GM18907 (cell line): ENCODE data around the gene SCNM1.
"Not testable (repeated sequence)": the region's sequence is repeated elsewhere in the genome, so short reads cannot be mapped to it uniquely, and the experiment has no call there.

Source experiments
- ATAC-seq: cut with Tn5 transposase; IDR thresholded peaks from one replicate; pipeline ENCODE4 v1.9.1; 2021; ENCODE audit warnings: mild to moderate bottlenecking, moderate library complexity; ENCODE audit not compliant: unreplicated experiment

SCNM1 gene

DNA sequence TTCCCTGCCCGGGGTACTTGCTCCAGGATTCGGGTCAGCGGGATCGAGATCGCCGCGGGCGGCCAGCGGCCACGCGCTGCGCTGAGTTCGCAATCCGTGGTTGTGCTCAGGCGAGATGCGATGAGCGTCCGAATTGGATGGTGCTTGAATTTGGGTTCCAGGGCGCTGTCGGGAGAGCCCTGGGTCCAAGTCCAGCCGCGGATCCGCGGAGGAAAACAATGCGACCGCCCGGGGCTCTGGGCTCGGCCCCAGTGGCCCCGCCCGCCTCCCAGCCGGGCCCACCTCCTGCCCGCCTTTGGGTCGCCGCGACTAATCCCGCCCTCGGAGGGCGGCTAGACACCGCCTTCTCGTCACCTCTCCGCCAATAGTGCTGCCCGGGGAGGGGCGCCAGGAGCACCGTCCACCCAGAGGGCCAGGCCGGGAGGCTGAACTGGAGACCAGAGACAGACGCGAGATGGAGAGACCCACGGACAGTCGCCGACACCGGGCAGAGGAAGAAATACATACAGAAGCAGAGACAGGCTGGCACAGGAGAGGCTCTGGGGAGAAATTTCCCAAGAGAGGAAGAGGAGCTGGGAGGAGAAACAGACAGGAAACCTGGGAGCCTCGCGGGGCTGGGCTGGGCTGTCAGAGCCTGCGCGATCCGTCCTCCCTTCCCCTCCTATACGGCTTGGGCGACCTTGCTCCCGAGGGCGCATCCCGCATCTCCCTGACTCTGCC is 19.4 kb upstream of the SCNM1 start, which contains the start of gene SEMA6C:
Gene SEMA6C, minus strand, starts transcription at position 220 of the 720 bp plus-strand sequence. CDS start 4,010 bp downstream, outside the sequence.
- peak; percentile 97 for ATAC-seq

DNA sequence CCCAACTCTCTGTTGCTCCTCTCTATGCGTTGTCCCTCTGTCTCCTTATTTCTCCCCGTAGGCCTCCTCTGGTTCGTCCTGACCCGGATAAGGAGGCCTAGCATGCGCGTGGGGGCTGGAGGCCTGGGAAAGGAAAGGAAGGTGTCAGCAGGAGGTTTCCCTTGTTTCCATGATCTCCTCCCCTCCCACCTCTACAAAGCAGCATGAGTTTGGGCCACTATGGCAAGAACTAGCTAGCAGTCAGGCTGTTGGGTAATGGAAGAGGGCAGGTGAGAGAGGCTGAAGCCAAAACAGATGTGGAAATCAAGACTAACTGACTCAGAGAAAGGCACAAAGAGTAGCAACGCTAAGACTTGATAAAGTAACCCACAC is 18.8 kb upstream of the SCNM1 start:
- ATAC-seq = no peak

DNA sequence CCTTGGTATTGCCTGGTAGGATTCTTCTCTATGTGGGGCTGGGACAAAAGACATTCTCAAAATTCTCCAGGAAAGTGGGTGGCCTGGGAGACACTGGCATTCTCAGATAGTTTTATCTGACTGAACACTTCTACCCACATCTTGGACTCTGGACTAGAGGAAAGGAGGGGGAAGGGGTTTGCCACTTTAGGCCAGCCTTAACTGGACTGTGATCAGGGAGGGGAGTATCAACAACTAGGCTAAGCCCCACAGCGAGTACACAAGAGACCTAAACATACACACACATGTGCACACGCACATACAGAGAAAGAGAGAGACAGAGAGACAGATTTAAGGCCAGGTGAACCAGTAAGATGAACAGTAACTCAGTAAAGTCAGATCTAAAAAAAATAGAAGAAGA is 18.3 kb upstream of the SCNM1 start:
- no peak for ATAC-seq

DNA sequence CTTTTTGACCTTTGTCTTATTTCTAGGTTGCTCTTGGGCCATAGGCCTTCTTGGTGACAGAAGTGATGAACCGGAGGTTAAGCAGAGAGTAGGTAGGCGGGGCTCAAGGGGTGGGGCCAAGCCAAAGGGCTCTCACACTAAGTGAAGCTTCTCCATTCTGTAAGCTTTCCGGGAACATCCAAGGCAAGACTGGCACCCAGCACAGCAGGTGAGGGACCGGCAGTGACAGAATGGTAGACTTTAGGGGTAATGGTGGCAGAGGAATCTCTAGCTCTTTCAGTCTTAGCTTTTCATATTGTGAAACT is 9.5 kb upstream of the SCNM1 start, which contains the start of gene TNFAIP8L2:
Gene TNFAIP8L2, plus strand, starts transcription at position 135 of the 305 bp plus-strand sequence. CDS start 2,049 bp downstream, outside the sequence.
- peak; percentile 68 for ATAC-seq

DNA sequence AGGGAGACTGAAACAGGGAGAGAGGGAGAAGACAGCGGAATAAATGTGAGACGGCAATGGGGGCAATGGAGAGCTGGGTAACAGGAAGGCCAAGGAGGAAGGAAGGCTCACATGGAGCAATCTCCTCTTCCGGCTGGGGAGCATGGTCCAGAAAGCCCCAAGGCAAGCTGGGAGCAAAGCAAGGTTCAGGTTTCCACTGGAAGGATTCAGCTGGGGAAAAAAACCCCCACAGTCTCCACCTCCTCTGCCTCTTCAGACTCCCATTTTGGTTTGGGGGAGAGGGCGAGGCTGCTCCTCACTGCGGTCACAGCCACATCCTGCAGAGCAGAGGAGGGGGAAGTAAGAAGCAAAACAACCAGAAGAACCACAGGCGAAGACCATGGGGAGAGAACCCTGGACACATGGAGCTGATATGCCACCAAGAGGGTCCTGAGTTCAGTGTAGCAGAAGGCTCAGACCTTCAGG is 8.8 kb upstream of the SCNM1 start:
- no peak for ATAC-seq

DNA sequence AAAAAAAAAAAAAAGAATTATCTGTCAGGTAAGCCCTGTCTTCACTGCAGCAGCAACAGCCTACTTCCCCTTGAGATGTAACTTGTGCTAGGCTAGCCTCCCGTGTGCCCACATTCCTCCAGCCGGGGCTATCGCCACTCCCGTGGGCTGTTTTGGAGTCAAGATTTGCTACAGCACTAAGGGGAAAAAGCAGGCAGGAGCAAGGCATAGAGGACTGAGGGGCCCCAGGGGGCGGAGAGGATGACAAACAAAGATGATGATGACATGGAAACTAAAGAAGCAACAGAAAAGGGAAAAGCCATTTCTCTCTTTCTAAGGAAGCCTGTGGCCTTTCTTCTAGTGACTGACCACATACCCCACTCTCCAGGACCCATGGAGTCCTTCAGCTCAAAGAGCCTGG is 7.6 kb upstream of the SCNM1 start:
- no peak for ATAC-seq

DNA sequence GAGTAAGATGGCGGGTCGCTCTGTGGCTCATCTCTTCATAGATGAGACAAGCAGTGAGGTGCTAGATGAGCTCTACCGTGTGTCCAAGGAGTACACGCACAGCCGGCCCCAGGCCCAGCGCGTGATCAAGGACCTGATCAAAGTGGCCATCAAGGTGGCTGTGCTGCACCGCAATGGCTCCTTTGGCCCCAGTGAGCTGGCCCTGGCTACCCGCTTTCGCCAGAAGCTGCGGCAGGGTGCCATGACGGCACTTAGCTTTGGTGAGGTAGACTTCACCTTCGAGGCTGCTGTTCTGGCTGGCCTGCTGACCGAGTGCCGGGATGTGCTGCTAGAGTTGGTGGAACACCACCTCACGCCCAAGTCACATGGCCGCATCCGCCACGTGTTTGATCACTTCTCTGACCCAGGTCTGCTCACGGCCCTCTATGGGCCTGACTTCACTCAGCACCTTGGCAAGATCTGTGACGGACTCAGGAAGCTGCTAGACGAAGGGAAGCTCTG is 7.1 kb upstream of the SCNM1 start:
- ATAC-seq = no peak

DNA sequence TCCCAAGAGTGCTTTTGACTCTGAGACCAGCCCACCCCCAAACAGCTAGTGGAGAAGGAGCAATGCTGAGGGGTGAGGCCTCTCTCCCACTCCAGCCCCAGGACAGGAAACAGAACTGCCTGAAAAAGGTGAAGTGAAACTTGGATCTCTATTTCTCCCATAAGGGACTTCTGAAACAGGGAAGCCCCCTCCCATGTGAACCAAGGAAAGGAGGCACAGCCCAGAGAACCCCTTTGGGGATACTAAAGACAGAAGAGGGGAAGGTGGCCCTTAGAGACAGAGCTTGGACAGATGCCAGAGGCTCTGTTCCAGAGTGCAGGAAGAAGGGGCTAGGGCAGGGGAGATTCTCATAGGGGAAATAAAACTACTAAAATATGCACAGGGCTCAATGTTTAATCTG is 6.6 kb upstream of the SCNM1 start:
- ATAC-seq = no peak

DNA sequence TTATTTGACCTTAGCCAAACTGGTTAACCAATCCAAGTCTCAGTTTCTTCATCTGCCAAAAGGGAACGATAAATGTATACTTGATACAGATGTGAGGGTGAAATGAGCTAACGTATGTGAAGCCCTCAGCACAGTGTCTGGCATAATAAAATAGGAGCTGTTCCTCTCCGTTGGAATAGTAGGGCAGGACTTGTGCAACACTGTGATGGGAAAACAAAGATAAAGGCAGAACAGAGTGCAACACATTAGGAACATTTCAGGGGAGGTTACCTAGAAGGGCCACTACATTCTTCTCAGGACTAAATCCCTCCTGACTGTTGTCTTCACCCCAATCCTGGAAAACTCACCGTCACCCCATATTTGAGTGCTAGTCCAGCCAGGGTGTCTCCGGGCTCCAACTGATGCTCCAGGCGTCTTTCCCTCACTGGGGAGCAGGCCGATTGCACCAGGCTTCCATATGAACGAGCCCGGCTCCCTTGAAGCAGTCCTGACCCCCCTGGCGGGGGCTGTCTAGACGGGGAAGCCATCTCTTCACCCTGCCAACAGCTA is 1.1 kb upstream of the SCNM1 start:
- ATAC-seq = no peak

DNA sequence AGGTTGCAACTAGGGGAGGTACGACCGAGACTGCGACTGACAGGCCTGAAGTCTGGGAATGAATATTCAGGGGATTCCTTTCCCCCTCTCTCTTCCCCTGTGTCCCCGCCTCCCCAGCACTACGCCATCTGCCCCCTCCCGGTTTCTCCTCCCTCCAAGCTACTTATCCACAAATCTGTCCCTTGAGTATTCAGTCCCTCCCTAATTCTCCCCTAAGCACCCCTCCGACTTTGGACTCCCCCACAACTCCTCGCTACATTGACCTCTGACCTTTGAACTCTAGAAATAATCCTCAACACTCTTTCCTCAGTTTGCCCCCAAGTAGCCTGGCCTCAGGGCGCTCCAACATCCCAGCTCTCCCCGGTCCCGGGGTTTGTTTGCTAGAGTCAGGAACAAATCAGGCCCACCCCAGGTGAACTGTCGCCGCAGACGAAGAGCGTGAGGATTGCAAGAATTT is 635 bp upstream of the SCNM1 start:
- ATAC-seq = no peak

DNA sequence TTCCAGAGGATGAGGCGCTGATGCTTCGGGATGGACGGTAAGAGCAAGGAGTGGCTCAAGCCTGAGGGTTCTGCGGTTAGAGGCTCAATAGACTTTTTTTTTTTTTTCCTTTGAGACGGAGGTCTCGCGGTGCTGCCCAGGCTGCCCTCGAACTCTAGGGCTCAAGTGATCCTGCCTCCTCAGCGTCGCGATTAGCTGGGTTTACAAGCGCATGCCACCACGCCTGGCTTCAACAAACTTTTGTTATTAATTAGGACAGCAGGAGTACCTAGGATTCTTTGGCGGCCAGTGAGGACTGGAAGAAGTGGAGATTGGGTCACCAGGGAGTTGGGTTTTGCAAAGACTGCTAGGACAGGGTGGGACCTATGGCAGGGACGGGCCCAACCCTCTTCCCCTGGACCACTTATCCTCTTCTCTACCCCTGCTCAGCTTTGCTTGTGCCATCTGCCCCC is 587 bp downstream of the SCNM1 start:
- ATAC-seq = no peak

DNA sequence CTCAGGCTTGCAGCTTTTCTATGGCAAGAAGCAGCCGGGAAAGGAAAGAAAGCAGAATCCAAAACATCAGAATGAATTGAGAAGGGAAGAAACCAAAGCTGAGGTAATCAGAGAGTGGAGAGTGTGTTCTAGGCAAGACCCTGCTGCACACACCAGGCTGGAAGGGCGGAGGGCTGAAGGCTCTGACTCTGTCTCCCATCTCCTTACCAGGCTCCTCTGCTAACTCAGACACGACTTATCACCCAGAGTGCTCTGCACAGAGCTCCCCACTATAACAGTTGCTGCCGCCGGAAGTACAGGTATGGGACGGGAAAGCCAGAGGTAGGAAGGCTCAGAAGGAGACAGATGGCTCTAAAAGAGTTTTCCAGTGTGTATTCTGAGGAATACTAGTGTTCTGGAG is 1.2 kb downstream of the SCNM1 start:
- ATAC-seq = no peak

DNA sequence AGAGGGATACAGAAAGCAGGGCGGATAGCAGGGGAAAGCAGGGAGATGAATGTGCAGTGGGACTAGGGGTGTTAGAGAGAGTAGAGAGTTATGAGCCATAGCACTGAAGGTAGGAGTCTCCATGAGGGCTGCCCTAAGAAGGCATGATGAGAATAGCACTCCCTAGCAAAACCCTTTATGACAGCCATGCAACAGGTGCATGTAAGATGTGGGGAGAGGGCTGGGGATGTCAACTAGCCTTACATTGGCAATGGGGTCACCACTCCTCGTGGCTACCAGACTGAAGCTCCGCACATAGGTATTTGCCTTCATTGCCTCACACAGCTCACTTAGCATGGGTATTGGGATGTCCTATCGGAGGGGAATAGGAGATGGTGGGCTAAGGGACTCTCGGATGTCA is 5.2 kb downstream of the SCNM1 start:
- ATAC-seq = no peak

DNA sequence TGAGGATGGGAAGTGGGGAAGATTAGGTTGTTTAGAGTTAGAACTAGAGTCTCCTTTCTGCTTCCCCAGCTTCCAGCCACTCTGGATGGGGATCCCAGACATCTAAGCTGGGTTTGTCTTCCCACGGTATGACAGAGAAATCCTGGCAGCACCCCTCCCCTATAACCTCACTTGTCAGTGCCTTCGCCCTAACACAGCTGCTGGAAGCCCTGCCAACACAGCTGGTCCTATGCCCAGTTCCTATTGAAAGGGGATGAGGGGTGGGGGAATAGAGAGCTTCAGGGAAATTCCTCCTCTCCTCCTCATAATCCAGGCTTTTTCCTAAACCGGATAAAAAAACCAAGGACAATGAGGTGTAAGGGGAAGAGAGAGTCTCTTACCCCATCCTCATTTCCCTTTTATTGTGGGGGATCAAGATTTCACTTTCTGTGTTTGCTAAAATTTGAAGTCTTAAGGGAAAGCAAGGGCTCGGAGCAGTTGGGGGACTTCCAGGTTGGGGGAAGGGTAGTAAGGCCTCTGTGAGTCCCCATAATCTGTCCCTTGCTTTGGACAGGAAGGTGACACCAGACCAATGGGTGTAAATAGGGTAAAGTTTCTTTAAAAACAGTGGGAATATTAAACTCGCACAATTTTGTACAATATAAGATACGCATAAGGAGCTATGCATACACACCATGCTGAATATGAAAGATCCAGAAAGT is 9.2 kb downstream of the SCNM1 start:
- ATAC-seq = no peak

DNA sequence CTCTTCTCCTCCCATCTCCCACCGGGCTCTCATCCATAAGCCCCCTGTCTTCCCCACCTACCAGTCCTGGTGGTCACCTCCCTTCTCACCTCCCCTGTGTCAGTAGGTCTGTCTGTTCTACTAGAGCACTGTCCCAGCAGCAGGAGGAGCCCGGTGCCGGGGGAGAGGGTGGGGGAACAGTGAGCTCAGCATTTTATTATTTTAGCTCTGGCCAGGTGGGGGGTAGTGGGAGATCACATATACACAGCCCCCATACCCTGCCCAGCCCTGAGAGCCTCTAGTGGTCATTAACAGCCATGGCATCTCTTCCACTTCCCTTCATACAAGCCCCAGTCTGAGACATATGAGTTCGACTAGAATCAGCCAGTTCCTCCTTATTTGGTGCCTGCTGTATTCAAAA is 9.9 kb downstream of the SCNM1 start, which contains the start of gene TMOD4:
Gene TMOD4, minus strand, starts transcription at position 119 of the 400 bp plus-strand sequence. CDS start 1,106 bp downstream, outside the sequence.
- no peak for ATAC-seq

DNA sequence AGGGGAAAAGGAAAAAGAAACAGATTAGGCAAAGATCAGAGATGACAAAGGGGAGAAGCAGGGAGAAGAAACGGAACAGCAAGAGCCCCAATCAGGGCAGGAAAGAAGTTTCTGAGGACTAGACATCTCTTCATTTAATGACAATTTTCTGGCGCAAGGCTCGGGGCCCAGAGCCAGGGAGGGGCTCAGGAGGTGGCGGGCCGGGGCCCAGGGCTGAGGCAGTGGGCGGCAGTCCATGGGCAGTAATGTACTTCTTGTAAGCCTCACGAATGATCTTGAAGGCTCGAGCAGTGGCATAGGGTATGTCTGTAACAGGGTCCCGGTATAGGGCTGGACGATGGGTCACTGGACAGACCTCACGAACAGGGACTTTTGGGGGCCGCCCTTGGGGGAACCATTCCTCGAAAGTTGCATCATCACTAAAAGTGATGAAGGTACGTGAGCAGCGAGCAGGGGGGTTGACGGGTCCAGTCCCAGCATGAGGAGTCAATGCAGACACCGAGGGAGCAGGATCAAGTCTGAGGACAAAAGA is 10.6 kb downstream of the SCNM1 start:
- ATAC-seq = no peak

DNA sequence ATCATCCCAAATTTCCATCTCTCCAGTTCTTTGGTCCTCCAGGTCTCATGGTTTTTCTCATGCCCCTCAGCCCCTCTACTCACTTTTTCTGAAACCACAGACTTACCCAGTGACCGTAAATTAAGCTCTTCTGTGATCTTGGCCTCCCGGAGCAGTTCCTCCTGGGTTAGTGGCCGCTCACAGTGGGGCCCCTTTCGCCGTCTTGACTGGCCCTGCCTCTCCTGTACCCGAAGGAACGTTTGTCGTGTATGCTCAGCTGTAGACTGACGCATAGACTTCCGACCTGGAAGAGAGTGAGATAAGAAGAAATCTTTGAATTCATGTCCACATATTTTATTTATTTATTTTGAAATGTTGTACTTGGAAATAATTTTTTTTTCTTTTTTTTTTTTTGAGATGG is 18.3 kb downstream of the SCNM1 start:
- ATAC-seq = no peak

DNA sequence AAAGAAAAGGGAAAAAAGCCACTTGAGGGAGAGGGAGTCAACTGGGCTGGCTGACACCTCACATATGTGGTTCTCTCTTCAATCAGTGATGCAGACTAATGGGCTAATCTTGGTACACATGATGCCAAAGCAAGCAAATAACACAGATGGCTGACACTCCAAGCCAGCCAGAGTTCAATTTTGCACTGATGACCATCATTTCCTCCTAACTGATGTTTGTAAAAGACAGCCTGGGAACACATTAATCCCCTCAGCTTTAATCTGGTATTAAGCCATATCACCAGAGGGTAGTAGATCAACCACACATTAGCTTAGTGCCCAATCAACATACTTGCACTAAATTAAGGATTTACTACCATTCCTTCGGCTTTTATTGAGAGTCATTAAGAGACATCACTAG is 21.3 kb downstream of the SCNM1 start:
- ATAC-seq = no peak

DNA sequence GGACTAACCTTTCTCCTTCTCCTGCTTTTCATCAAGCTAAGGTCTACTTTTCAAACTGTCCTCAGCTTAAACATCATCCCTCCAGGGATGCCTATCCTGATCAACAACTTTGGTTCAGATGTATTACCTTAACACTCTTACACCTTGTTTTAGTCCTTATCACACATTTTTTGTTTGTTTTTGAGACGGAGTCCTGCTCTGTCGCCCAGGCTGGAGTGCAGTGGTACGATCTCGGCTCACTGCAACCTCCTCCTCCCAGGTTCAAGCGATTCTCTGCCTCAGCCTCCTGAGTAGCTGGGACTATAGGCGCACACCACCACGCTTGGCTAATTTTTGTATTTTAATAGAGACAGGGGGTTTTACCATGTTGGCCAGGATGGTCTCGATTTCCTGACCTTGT is 22.7 kb downstream of the SCNM1 start:
- not testable (repeated sequence) for ATAC-seq

DNA sequence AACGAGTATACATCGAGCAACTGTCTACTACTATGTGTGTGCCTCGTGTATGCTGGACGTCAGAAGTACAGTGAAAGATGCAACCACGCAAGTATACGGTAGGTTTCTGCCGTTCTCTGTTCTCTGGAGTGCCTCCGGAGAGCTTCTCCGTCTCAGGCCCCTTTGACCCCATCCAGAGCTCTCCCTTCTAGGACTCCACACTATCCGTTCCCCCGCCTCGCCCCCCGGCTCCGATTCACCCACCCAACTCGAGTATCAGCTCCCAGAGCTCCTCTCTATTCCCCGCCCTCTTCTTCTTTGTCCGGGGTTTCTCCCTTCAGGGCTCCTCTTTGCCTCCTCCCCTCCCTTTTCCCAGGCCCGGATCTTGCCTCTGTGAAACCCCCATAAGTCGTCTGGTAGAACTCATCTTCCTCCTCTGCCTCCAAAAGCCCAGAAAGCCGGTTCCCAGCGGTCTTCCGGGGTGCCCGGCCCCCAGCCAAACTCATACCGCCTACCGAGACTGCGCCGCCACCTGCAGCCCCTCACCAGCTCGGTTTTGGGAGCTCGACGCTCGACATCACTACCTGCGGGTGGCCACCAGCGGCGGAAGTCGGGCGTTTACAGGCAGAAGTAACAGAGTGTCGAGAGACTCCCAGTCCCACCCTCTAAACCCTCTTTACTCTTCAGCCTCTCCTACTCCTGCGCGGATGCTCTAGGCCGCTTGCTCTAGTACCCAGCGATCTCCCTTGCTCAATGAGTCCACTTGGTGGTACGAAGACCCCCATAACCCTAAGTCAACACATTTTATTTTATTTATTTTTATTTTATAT is 23.9 kb downstream of the SCNM1 start, which contains the start of gene VPS72:
Gene VPS72, minus strand, starts transcription at position 561 of the 809 bp plus-strand sequence. Its CDS starts 76 bp downstream, at position 485.
- peak; percentile 86 for ATAC-seq
